CD14-positive monocyte (primary cell): ENCODE data around the gene DCLRE1C. TPM values are rescaled to one million over a fixed set of nuclear protein-coding genes. Genes with fewer than 3 reads are reported as not detected.

ENCODE experiments used
- DNase-seq, 3 donors: peaks; one replicate each; pipeline ENCODE4 v3.0.0-alpha.2; 2011 to 2022
- H2AFZ ChIP-seq: 2 replicates; pipeline ENCODE4 v1.6.0; 2012; ENCODE audit warnings: mild to moderate bottlenecking, low read depth, low read length, inconsistent platforms; ENCODE audit not compliant: insufficient read depth, poor library complexity, severe bottlenecking
- H3K27ac ChIP-seq, 2 donors: 1 replicate in 1 of 2; 2 replicates in 1 of 2; pipeline ENCODE4 v1.5.1; 2012 to 2013; ENCODE audit warnings: low read length in 2 of 2, control low read depth in 1 of 2, inconsistent platforms in 1 of 2, low read depth in 1 of 2, mild to moderate bottlenecking in 1 of 2
- H3K27me3 ChIP-seq, 2 donors: one replicate each; pipeline versions ENCODE4 v1.6.0 to v1.6.1; 2011 to 2013; ENCODE audit warnings: low read length in 2 of 2; ENCODE audit not compliant: control insufficient read depth in 2 of 2, insufficient read depth in 2 of 2
- H3K36me3 ChIP-seq, 2 donors: replicated peaks in 1 of 2; 1 replicate in 1 of 2; 2 replicates in 1 of 2; pipeline versions ENCODE4 v1.5.1 to v1.6.1; 2012 to 2013; ENCODE audit warnings: low read length in 2 of 2, control low read depth in 1 of 2, inconsistent platforms in 1 of 2, mild to moderate bottlenecking in 1 of 2; ENCODE audit not compliant: insufficient read depth in 2 of 2, control insufficient read depth in 1 of 2
- H3K4me1 ChIP-seq, 2 donors: 1 replicate in 1 of 2; 2 replicates in 1 of 2; pipeline versions ENCODE4 v1.5.1 to v1.6.1; 2012 to 2013; ENCODE audit warnings: low read length in 2 of 2, control low read depth in 1 of 2, inconsistent platforms in 1 of 2, mild to moderate bottlenecking in 1 of 2, moderate library complexity in 1 of 2; ENCODE audit not compliant: insufficient read depth in 2 of 2, control insufficient read depth in 1 of 2
- H3K4me2 ChIP-seq: replicated peaks from 2 replicates; pipeline ENCODE3; 2012; ENCODE audit warnings: low read length, moderate library complexity, mild to moderate bottlenecking; ENCODE audit not compliant: poor library complexity, severe bottlenecking; ENCODE audit errors: extremely low read depth
- H3K4me3 ChIP-seq, 3 experiments: fragments of 200-600 bp in 1 of 3; sonication (generic) in 1 of 3; replicated peaks in 1 of 3; 1 replicate in 2 of 3; 2 replicates in 1 of 3; pipeline ENCODE4 v1.5.1; 2011 to 2013; ENCODE audit warnings: low read length in 3 of 3, mild to moderate bottlenecking in 3 of 3, control low read depth in 2 of 3, low read depth in 2 of 3, inconsistent platforms in 1 of 3, moderate library complexity in 1 of 3
- H3K79me2 ChIP-seq: 2 replicates; pipeline ENCODE4 v1.6.0; 2012; ENCODE audit warnings: mild to moderate bottlenecking, control low read depth, inconsistent platforms, low read length, moderate library complexity; ENCODE audit not compliant: insufficient read depth
- H3K9ac ChIP-seq: 2 replicates; pipeline ENCODE4 v1.6.0; 2017; ENCODE audit warnings: low read length, mild to moderate bottlenecking; ENCODE audit not compliant: insufficient read depth, poor library complexity, severe bottlenecking
- H3K9me3 ChIP-seq, 2 donors: replicated peaks in 1 of 2; 1 replicate in 1 of 2; 2 replicates in 1 of 2; pipeline versions ENCODE4 v1.5.1 to v1.6.1; 2012 to 2013; ENCODE audit warnings: low read length in 2 of 2, control low read depth in 1 of 2; ENCODE audit not compliant: control insufficient read depth in 1 of 2, insufficient read depth in 1 of 2
- H4K20me1 ChIP-seq: 2 replicates; pipeline ENCODE4 v1.6.0; 2012; ENCODE audit warnings: mild to moderate bottlenecking, low read length, control low read depth, moderate library complexity; ENCODE audit not compliant: insufficient read depth
- H3K27ac Mint-ChIP-seq, 7 donors: one replicate each; pipeline ENCODE4 v1.8.0; 2020; ENCODE audit warnings: mild to moderate bottlenecking in 7 of 7, mixed read lengths in 7 of 7, moderate library complexity in 6 of 7, inconsistent platforms in 2 of 7
- H3K27me3 Mint-ChIP-seq, 3 donors: one replicate each; pipeline ENCODE4 v1.8.0; 2021 to 2022; ENCODE audit warnings: low read depth in 3 of 3, mild to moderate bottlenecking in 3 of 3, mixed read lengths in 3 of 3, moderate library complexity in 3 of 3, inconsistent platforms in 1 of 3
- H3K36me3 Mint-ChIP-seq, 2 donors: one replicate each; pipeline ENCODE4 v1.8.0; 2020; ENCODE audit warnings: mixed read lengths in 2 of 2, inconsistent platforms in 1 of 2, mild to moderate bottlenecking in 1 of 2
- H3K4me1 Mint-ChIP-seq: one replicate; pipeline ENCODE4 v1.8.0; 2020; ENCODE audit warnings: mild to moderate bottlenecking, mixed read lengths
- H3K4me3 Mint-ChIP-seq, 2 donors: one replicate each; pipeline ENCODE4 v1.8.0; 2020; ENCODE audit warnings: mild to moderate bottlenecking in 2 of 2, mixed read lengths in 2 of 2, moderate library complexity in 1 of 2
- H3K9me3 Mint-ChIP-seq, 7 donors: one replicate each; pipeline ENCODE4 v1.8.0; 2020 to 2022; ENCODE audit warnings: mixed read lengths in 7 of 7, mild to moderate bottlenecking in 6 of 7, moderate library complexity in 6 of 7, inconsistent platforms in 2 of 7
- WGBS: methylation state at CpG from one replicate; pipeline ENCODE4 v1.1.5; 2013; ENCODE audit warnings: missing lambda C conversion rate; ENCODE audit not compliant: insufficient coverage; 5-methylcytosine and 5-hydroxymethylcytosine counted together
- intact Hi-C, 2 donors: fragments of 100-400 bp; cut with micrococcal nuclease; formaldehyde crosslinking; loops; one replicate each; pipeline versions ENCODE4 v1.15.0 to v1.15.1; 2023
- polyA plus RNA-seq, 3 donors: library from polyadenylated mRNA; depleted of rRNA in 1 of 3; unstranded in 2 of 3; stranded (reverse) in 1 of 3; fragments of 300-500 nt in 2 of 3; fragments of >200 nt in 1 of 3; fragmentation: Illumina TruSeq in 2 of 3; gene quantifications; 1 replicate in 2 of 3; 2 replicates in 1 of 3; pipeline ENCODE4 v1.2.3, GENCODE V29; 2012 to 2021
- TF ChIP-seq, protein P1 (sequence below): fragments of 200-600 bp; IDR thresholded peaks from one replicate; pipeline ENCODE4 v1.8.0; 2022; ENCODE audit warnings: antibody characterized with exemption, mild to moderate bottlenecking

DCLRE1C gene
- polyA plus RNA-seq, 3 donors, result 8.9 to 17.6 (median 10.9) TPM

DNA sequence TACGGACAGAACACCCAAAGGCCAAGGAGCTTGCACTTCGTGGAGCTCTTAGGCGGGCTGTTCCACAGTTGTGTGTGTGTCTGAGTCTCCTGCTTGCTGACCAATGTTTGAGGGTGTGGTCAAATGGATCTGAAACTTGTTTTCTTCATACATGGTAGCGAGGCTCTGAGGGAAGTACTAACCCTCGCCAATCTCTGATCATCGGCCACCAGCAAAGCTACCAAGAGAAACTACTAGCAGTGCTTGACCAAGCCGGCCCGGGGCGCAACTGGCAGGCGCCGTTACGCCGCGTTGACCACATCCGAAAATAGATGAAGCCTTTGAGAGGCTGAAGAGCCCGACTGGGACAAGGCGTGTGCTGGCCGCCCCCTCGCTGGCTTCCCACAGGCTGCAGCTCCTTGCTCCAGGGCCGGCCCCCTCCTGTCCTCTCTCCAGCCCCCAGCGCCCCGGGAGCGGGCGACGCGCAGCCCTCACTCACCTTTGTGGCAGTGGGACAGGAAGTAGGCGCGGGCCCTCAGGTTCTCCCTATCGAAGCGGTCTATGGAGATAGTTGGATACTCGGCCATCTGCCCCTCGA is 384 bp downstream of the DCLRE1C start:
- Mint-ChIP-seq H3K27me3 (no peaks in the 10 kb centered on the region), H3K4me1 (peaks cover 41% of the 10 kb centered on the region), H3K4me3 (peak overlapping the region; percentile 86 to 93), H3K9me3 (no peaks in the 10 kb centered on the region), H3K27ac (peak overlapping the region; percentile 91 to 97 (median 96)), H3K36me3 (peaks cover 5 to 13% of the 10 kb centered on the region in 2 donors)
- peak; percentile 38 to 52 (median 44) for DNase-seq
- H3K9me3 ChIP-seq, result no peaks in the 10 kb centered on the region
- intact Hi-C loops, result loop anchor here (5.0 to 10.0 kb wide), 5 partner anchors 76 to 214 kb away; partner anchors contain the start of genes CDNF (in 2 of the 2), HSPA14 (in 2 of the 2), MSANTD7 (in 2 of the 2) and RPP38 (in 2 of the 2)
- H2AFZ ChIP-seq, result peak overlapping the region; percentile 84
- H3K27ac ChIP-seq, result peak overlapping the region; percentile 93 to 95
- H4K20me1 ChIP-seq, result peaks cover 45% of the 10 kb centered on the region
- H3K27me3 ChIP-seq, result no peaks in the 10 kb centered on the region
- peaks cover 60% of the 10 kb centered on the region for H3K79me2 ChIP-seq
- peak overlapping the region; percentile 51 to 82 (median 80) for H3K4me3 ChIP-seq
- peaks cover 7 to 14% of the 10 kb centered on the region in 2 donors for H3K36me3 ChIP-seq
- peak overlapping the region; percentile 78 for H3K4me2 ChIP-seq
- WGBS, result 0% methylated on average over 29 of the region's 32 CpGs
- TF ChIP-seq, protein P1, sequence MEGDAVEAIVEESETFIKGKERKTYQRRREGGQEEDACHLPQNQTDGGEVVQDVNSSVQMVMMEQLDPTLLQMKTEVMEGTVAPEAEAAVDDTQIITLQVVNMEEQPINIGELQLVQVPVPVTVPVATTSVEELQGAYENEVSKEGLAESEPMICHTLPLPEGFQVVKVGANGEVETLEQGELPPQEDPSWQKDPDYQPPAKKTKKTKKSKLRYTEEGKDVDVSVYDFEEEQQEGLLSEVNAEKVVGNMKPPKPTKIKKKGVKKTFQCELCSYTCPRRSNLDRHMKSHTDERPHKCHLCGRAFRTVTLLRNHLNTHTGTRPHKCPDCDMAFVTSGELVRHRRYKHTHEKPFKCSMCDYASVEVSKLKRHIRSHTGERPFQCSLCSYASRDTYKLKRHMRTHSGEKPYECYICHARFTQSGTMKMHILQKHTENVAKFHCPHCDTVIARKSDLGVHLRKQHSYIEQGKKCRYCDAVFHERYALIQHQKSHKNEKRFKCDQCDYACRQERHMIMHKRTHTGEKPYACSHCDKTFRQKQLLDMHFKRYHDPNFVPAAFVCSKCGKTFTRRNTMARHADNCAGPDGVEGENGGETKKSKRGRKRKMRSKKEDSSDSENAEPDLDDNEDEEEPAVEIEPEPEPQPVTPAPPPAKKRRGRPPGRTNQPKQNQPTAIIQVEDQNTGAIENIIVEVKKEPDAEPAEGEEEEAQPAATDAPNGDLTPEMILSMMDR, result no peak
- peaks cover 42 to 54% of the 10 kb centered on the region in 2 donors for H3K4me1 ChIP-seq
- peak overlapping the region; percentile 78 for H3K9ac ChIP-seq

DNA sequence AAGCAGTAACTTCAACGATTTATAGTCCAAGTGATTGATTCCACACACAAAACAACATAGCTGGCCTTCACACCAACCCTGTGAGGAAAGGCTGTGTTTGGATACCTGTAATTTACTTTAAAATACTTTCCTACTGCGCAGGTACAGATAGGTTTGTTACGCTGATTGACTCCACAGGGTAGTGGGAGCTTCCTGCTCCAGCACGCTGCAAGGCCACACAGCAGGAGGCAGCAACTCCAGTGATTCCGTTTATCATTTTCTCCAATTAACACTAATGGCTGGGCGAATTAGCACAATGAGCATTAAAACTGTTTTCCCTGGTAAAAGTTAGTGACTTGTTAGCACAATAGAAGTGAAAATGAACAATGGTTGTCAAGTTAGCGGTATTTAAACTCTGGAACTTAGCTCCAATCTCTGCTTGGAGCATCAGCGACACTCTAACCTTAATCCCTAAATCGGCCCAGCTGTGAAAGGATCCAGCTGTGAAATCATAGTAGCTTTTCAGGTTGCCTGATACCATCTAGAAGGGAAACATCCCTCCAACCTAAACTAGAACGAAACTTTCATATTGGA is 959 bp downstream of the DCLRE1C start:
- H3K27ac Mint-ChIP-seq, result peak overlapping the region; percentile 91 to 97 (median 96)
- H3K36me3 Mint-ChIP-seq, result peaks cover 9 to 19% of the 10 kb centered on the region in 2 donors
- Histone ChIP-seq H3K9ac (peak overlapping the region; percentile 78), H4K20me1 (peaks cover 51% of the 10 kb centered on the region), H3K4me1 (peaks cover 42 to 53% of the 10 kb centered on the region in 2 donors), H3K4me3 (peak overlapping the region; percentile 51 to 82 (median 80)), H3K79me2 (peaks cover 66% of the 10 kb centered on the region), H3K9me3 (no peaks in the 10 kb centered on the region), H3K36me3 (peaks cover 13 to 20% of the 10 kb centered on the region in 2 donors), H3K27me3 (no peaks in the 10 kb centered on the region), H2AFZ (peak overlapping the region; percentile 84), H3K27ac (peak overlapping the region; percentile 93 to 95), H3K4me2 (peak overlapping the region; percentile 78)
- TF ChIP-seq, protein P1, result no peak
- intact Hi-C loops, result loop anchor here (5.0 to 10.0 kb wide), 5 partner anchors 76 to 214 kb away; partner anchors contain the start of genes CDNF (in 2 of the 2), HSPA14 (in 2 of the 2), MSANTD7 (in 2 of the 2) and RPP38 (in 2 of the 2)
- H3K9me3 Mint-ChIP-seq, result no peaks in the 10 kb centered on the region
- peak overlapping the region; percentile 86 to 93 for H3K4me3 Mint-ChIP-seq
- H3K4me1 Mint-ChIP-seq, result peaks cover 41% of the 10 kb centered on the region
- DNase-seq, result no peak
- no peaks in the 10 kb centered on the region for H3K27me3 Mint-ChIP-seq
- 50% methylated on average over 5 of the region's 10 CpGs for WGBS
